GM18858 (cell line): ENCODE measurements around the gene ELMO1.

Experiments used
- ATAC-seq: cut with Tn5 transposase; IDR thresholded peaks from one replicate; pipeline ENCODE4 v1.9.1; 2021; ENCODE audit not compliant: unreplicated experiment

The ELMO1 gene

GRCh38 chr7:37376386-37376785 lies 72.3 kb downstream of the ELMO1 start:
- ATAC-seq: no peak

GRCh38 chr7:37372750-37373149 lies 75.9 kb downstream of the ELMO1 start:
- no peak for ATAC-seq

GRCh38 chr7:37371755-37372154 lies 76.9 kb downstream of the ELMO1 start:
- no peak for ATAC-seq

GRCh38 chr7:37369906-37370305 lies 78.8 kb downstream of the ELMO1 start:
- no peak for ATAC-seq

- ATAC-seq: no peak
Observed at GRCh38 chr7:37368540-37368939, 80.1 kb downstream of the ELMO1 start.

GRCh38 chr7:37367010-37367409 lies 81.7 kb downstream of the ELMO1 start:
- ATAC-seq: no peak

- no peak for ATAC-seq
Observed at GRCh38 chr7:37366445-37366844, 82.2 kb downstream of the ELMO1 start.

- no peak for ATAC-seq
Observed at GRCh38 chr7:37365405-37365804, 83.3 kb downstream of the ELMO1 start.

- ATAC-seq: no peak
Observed at GRCh38 chr7:37364856-37365255, 83.8 kb downstream of the ELMO1 start.

- ATAC-seq: no peak
Observed at GRCh38 chr7:37363536-37364491, 84.8 kb downstream of the ELMO1 start.

GRCh38 chr7:37362802-37363201 lies 85.9 kb downstream of the ELMO1 start:
- no peak for ATAC-seq

- ATAC-seq: no peak
Observed at GRCh38 chr7:37360484-37360883, 88.2 kb downstream of the ELMO1 start.

GRCh38 chr7:37359662-37360444 lies 88.8 kb downstream of the ELMO1 start:
- no peak for ATAC-seq

GRCh38 chr7:37359180-37359579 lies 89.5 kb downstream of the ELMO1 start:
- no peak for ATAC-seq

GRCh38 chr7:37357637-37357996 lies 91.0 kb downstream of the ELMO1 start:
- ATAC-seq: no peak

GRCh38 chr7:37356911-37357636 lies 91.6 kb downstream of the ELMO1 start:
- no peak for ATAC-seq

GRCh38 chr7:37354656-37355131 lies 94.0 kb downstream of the ELMO1 start:
- peak; percentile 69 for ATAC-seq

- ATAC-seq: no peak
Observed at GRCh38 chr7:37353949-37354655, 94.6 kb downstream of the ELMO1 start.

GRCh38 chr7:37352974-37353948 lies 95.4 kb downstream of the ELMO1 start:
- ATAC-seq: peak; percentile 45
